ENCODE data around the gene SLC12A7.
"Not testable (repeated sequence)": the region's sequence is repeated elsewhere in the genome, so short reads cannot be mapped to it uniquely, and the experiment has no call there.

The SLC12A7 gene

GRCh38 chr5:1032551-1033027 lies 79.3 kb downstream of the SLC12A7 start:
- DNase-seq: no peak

GRCh38 chr5:1032011-1032410 lies 79.9 kb downstream of the SLC12A7 start:
- no peak for DNase-seq

- no peak for DNase-seq
Observed at GRCh38 chr5:1031306-1031959, 80.4 kb downstream of the SLC12A7 start.

- no peak for DNase-seq
Observed at GRCh38 chr5:1030801-1031271, 81.0 kb downstream of the SLC12A7 start.

- no peak for DNase-seq
Observed at GRCh38 chr5:1029945-1030625, 81.8 kb downstream of the SLC12A7 start.

GRCh38 chr5:1029282-1029944 lies 82.5 kb downstream of the SLC12A7 start:
- DNase-seq: no peak

GRCh38 chr5:1028481-1029281 lies 83.2 kb downstream of the SLC12A7 start:
- no peak for DNase-seq

- no peak for DNase-seq
Observed at GRCh38 chr5:1027631-1028441, 84.0 kb downstream of the SLC12A7 start.

- DNase-seq: no peak
Observed at GRCh38 chr5:1026700-1027621, 84.9 kb downstream of the SLC12A7 start.

- not testable (repeated sequence) for DNase-seq
Observed at GRCh38 chr5:1021969-1022336, 89.9 kb downstream of the SLC12A7 start.

GRCh38 chr5:1021136-1021968 lies 90.5 kb downstream of the SLC12A7 start:
- no peak for DNase-seq

- no peak for DNase-seq
Observed at GRCh38 chr5:1020452-1020961, 91.4 kb downstream of the SLC12A7 start.

GRCh38 chr5:1019001-1019905 lies 92.6 kb downstream of the SLC12A7 start:
- DNase-seq: no peak

- DNase-seq: no peak
Observed at GRCh38 chr5:1018596-1018995, 93.3 kb downstream of the SLC12A7 start.

GRCh38 chr5:1017691-1018455 lies 94.0 kb downstream of the SLC12A7 start:
- no peak for DNase-seq

- no peak for DNase-seq
Observed at GRCh38 chr5:1017056-1017455, 94.8 kb downstream of the SLC12A7 start.

- DNase-seq: no peak
Observed at GRCh38 chr5:1016476-1016875, 95.4 kb downstream of the SLC12A7 start.

- DNase-seq: no peak
Observed at GRCh38 chr5:1016036-1016435, 95.8 kb downstream of the SLC12A7 start.

Data from inflammatory macrophage treated with lipopolysaccharide for 1 hour (primary cell).